ENCODE data around the gene TMOD2. TPM values are rescaled to one million over a fixed set of nuclear protein-coding genes. Genes with fewer than 3 reads are reported as not detected.

The TMOD2 gene
- total RNA-seq, 2 experiments from 2014 or later = 6.9 to 12.7 TPM

DNA sequence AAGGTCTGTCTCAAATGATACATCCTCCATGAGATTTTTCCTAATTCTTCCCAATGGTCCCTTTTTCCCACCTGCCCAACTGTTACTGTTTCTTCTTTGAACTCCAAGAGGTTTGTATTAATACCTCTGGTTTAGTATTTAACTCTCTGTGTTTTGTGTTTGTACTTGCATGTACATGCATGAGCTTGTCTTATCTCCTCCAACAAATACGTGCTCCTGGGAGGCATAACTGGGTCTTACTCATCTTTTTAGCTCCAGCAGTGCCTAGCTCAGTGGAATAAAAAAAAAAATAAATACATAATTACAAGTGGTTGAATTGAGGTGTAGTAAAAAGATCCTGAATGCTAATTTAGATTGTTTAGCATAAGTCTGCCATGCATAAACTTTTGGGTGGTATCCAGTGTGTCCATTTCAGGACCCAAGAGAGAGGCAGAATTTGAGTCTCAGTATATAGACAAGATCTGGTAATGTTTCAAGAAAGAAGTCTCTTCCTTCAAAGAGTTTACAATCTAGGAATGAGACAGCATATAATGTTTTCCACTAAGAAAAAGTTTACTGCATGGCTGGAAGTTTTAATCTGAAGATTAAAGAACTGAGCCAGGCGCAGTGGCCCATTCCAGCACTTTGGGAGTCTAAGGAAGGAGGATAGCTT, 12.2 kb upstream of the TMOD2 start:
- ATAC-seq (no peak), DNase-seq (no peak)
- Mint-ChIP-seq H3K4me3 (peak overlapping the region; percentile 68), H3K27me3 (peaks cover 3% of the 10 kb centered on the region), H3K9me3 (ENCODE audit: low read depth) (no peaks in the 10 kb centered on the region), H3K36me3 (peaks cover 3% of the 10 kb centered on the region), H3K4me1 (peaks cover 32% of the 10 kb centered on the region), H3K27ac (peak overlapping the region; percentile 18)
- CTCF ChIA-PET = interaction anchor here (0.6 to 1.4 kb wide), 3 partner anchors 8 to 518 kb away, joined by 3 read pairs; no protein-coding TSS in a partner anchor

DNA sequence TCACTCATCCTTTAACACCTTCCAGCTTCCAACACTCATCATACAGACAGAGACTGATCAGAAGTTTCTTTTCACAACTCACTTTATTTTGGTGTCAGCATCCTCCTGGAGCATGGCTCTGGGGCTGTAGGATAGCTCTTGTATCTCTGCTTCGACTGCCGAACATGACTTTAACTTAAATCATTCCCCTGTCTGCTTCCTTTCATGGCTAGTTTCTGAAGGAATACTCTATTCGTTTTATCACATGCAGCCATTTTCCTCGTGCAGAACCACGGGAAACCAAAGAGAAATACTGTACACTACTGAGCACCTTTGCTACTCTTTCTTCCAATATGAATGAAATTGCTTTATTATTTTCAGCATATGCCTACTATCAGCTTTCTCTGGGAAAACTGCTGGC, 2.1 kb upstream of the TMOD2 start:
- ATAC-seq (no peak), DNase-seq (no peak)
- Mint-ChIP-seq H3K4me1 (peaks cover 31% of the 10 kb centered on the region), H3K36me3 (peaks cover 12% of the 10 kb centered on the region), H3K27me3 (peaks cover 36% of the 10 kb centered on the region), H3K9me3 (ENCODE audit: low read depth) (peaks cover 3% of the 10 kb centered on the region), H3K27ac (no peak overlapping the region), H3K4me3 (no peak overlapping the region)
- CTCF ChIA-PET = interaction anchor here (0.9 to 1.4 kb wide), 5 partner anchors 9 to 99 kb away, joined by 3 to 7 read pairs (median 5); partner anchors contain the start of gene LYSMD2

DNA sequence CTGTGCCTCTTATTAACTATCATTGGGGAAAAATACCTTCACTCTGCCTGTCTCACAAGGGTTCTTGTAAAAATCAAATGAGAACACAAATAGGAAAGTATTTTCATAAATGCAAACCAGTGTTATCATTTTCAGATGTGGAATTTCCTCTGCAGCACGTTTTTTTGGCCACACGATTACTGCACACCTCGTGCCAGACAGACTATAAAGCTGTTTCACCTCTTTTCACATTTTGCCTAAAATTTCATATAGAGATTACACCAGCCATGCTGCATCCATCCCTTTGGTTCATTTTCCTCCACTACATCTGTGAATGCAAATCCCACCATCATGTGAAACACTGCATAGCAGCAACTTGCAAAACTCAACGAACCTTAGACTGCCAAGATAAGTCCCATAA, 1.2 kb upstream of the TMOD2 start:
- peaks cover 12% of the 10 kb centered on the region for H3K36me3 Mint-ChIP-seq
- H3K27ac Mint-ChIP-seq = no peak overlapping the region
- ATAC-seq (no peak), DNase-seq (no peak)
- H3K4me3 Mint-ChIP-seq = peak overlapping the region; percentile 79
- CTCF ChIA-PET = interaction anchor here (0.9 to 1.0 kb wide), 2 partner anchors 12 to 13 kb away, joined by 3 read pairs; partner anchors contain the start of gene LYSMD2
- peaks cover 33% of the 10 kb centered on the region for H3K4me1 Mint-ChIP-seq
- H3K27me3 Mint-ChIP-seq = peaks cover 33% of the 10 kb centered on the region
- H3K9me3 Mint-ChIP-seq (ENCODE audit: low read depth) = peaks cover 3% of the 10 kb centered on the region

DNA sequence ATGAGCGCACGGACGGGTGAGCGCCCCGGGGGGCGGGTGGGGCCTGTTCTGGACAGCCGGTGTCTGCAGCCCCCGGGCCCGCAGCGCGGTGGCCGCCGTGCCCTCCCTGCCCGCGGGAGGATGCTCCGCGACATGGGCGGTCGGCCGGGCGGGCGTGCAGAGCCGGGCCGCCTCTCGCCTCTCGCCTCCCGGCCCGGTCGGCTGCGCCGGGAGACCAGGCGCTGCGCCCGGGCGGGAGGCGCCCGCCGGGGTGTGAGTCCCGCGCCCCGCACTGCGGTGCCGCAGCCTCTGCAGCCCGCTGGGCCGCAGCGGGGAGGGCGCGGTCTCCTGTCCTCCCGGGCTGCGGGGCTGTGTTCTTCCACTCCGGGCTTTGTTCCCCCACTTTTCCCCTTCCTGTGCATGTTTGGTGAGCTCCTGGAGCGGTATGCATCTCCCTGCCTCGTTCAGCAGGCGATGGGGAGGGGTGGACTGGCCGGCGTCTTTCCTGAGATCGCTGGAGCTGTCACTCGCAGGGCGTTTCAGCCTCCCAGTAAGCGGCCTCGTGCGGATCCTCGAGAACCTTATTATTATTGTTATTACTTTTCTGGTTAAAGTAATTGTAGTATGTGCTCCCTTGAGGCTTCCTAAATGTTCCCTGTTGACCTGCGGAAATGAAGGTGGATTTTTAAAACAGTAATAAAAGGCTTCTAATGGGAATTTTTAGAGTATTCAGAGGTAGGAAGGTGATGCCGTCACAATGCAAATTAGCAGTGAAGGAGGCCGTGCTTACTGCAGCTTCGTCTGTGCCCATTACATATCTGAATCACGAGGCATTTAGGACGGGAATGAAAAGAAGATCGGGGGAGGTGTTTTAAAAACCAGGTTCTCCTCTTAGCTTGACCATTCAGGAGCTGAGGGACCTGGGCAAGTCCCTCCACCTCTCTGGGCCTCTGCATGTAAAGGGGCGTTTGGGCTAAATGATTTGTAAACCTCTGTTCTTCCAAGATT, 593 bp downstream of the TMOD2 start:
- CTCF ChIA-PET = interaction anchor here (0.7 to 1.7 kb wide), 4 partner anchors 15 to 102 kb away, joined by 3 to 4 read pairs (median 4); no protein-coding TSS in a partner anchor
- Mint-ChIP-seq H3K4me1 (peaks cover 36% of the 10 kb centered on the region), H3K36me3 (peaks cover 12% of the 10 kb centered on the region), H3K27ac (no peak overlapping the region), H3K27me3 (peaks cover 30% of the 10 kb centered on the region), H3K4me3 (peak overlapping the region; percentile 79), H3K9me3 (ENCODE audit: low read depth) (peaks cover 3% of the 10 kb centered on the region)
- no peak for DNase-seq
- ATAC-seq = peak; percentile 64

DNA sequence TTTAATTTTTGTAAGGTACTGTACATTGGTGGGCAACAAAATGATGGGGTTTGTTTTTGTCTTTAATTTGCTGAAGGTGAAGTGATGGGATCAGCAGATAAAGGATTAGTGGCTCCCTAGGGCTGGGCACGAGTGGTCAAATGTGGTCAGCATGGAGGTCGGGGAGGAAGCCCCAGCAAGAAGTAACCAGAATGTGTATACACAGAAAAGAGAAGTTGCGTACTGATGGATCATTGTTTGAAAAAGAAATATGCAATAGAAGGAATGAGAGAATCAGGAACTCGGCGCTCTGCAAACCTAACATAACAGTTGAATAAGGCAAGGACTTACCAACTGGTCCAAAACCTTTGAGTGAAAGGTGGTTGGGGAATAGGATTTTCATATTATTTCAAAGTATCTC, 1.5 kb downstream of the TMOD2 start:
- no peak overlapping the region for H3K27ac Mint-ChIP-seq
- peaks cover 3% of the 10 kb centered on the region for H3K9me3 Mint-ChIP-seq (ENCODE audit: low read depth)
- H3K27me3 Mint-ChIP-seq = peaks cover 30% of the 10 kb centered on the region
- ATAC-seq = no peak
- peaks cover 36% of the 10 kb centered on the region for H3K4me1 Mint-ChIP-seq
- CTCF ChIA-PET = interaction anchor here (1.7 to 6.5 kb wide), 2 partner anchors 21 to 24 kb away, joined by 4 to 29 read pairs; no protein-coding TSS in a partner anchor
- DNase-seq = no peak
- H3K4me3 Mint-ChIP-seq = peak overlapping the region; percentile 49
- peaks cover 12% of the 10 kb centered on the region for H3K36me3 Mint-ChIP-seq

DNA sequence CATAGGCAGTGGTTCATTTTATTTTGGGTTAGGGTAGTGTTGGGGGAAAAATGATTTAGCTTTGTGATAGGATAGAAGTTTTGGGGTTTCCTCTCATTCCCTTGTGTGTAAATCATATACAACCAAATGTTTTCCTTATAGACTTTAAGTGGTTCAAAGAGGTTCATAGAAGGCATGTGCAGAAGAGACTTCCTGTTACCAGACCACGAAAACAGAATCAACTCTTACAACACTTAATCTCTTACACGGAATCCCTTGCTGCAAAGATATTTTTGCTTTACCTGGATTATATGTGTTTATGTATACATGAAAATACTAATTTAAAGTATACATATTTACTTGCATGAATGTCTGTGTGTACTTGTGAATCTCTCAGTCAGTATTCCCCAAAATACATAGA, 2.9 kb downstream of the TMOD2 start:
- ATAC-seq (no peak), DNase-seq (no peak)
- peaks cover 12% of the 10 kb centered on the region for H3K36me3 Mint-ChIP-seq
- peaks cover 28% of the 10 kb centered on the region for H3K27me3 Mint-ChIP-seq
- CTCF ChIA-PET = interaction anchor here (1.1 to 6.5 kb wide), 3 partner anchors 12 to 104 kb away, joined by 4 to 29 read pairs (median 5); no protein-coding TSS in a partner anchor
- H3K4me3 Mint-ChIP-seq = no peak overlapping the region
- H3K4me1 Mint-ChIP-seq = peaks cover 32% of the 10 kb centered on the region
- peaks cover 3% of the 10 kb centered on the region for H3K9me3 Mint-ChIP-seq (ENCODE audit: low read depth)
- no peak overlapping the region for H3K27ac Mint-ChIP-seq

DNA sequence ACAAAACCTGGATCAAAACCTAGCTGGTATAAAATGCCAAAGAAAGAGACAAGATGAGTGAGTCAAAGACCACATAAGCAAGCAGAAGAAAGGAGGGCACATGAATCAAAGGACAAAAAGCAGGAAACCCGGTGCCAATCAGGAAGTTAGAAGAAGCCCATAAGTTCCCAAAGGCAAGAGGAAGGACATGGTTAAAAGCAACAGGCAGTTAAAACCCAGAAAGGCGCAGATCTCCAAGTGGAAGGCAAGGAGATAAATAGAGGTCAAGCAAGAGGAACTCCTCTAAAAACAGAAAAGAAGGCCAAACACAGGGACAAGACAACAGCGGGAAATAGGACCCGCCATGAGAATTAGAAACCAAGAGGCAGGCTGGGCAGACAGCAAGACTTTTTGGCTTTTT, 4.4 kb downstream of the TMOD2 start:
- DNase-seq (no peak), ATAC-seq (no peak)
- H3K27ac Mint-ChIP-seq = no peak overlapping the region
- peaks cover 17% of the 10 kb centered on the region for H3K27me3 Mint-ChIP-seq
- CTCF ChIA-PET = interaction anchor here (1.7 to 6.5 kb wide), 2 partner anchors 21 to 106 kb away, joined by 5 to 29 read pairs; no protein-coding TSS in a partner anchor
- no peak overlapping the region for H3K4me3 Mint-ChIP-seq
- H3K9me3 Mint-ChIP-seq (ENCODE audit: low read depth) = peaks cover 3% of the 10 kb centered on the region
- H3K36me3 Mint-ChIP-seq = peaks cover 12% of the 10 kb centered on the region
- H3K4me1 Mint-ChIP-seq = peaks cover 27% of the 10 kb centered on the region

DNA sequence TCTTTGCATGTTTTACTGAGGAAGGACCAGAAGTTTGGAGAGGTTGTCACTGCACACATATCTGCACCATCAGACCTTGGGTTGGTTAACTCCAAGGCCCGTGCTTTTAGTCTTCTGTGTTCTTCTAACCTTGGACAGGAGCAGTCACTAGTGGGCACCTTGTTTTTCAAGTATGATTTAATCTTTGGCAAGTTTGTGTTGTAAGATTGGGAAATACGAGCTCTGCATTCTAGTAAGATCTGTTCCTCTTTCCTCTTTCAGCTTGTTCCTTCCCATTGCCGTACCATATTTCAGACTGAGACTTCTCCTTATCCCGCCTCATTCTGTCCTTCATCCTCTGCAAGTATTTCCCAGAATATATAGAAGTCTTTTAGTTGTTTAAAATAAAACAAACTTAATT, 5.1 kb downstream of the TMOD2 start:
- H3K4me3 Mint-ChIP-seq = no peak overlapping the region
- ATAC-seq (no peak), DNase-seq (no peak)
- H3K27ac Mint-ChIP-seq = no peak overlapping the region
- CTCF ChIA-PET = interaction anchor here (6.5 kb wide), 1 partner anchor 20 kb away, joined by 29 read pairs; no protein-coding TSS in a partner anchor
- H3K4me1 Mint-ChIP-seq = peaks cover 23% of the 10 kb centered on the region
- peaks cover 3% of the 10 kb centered on the region for H3K9me3 Mint-ChIP-seq (ENCODE audit: low read depth)
- peaks cover 14% of the 10 kb centered on the region for H3K27me3 Mint-ChIP-seq
- H3K36me3 Mint-ChIP-seq = peaks cover 12% of the 10 kb centered on the region

DNA sequence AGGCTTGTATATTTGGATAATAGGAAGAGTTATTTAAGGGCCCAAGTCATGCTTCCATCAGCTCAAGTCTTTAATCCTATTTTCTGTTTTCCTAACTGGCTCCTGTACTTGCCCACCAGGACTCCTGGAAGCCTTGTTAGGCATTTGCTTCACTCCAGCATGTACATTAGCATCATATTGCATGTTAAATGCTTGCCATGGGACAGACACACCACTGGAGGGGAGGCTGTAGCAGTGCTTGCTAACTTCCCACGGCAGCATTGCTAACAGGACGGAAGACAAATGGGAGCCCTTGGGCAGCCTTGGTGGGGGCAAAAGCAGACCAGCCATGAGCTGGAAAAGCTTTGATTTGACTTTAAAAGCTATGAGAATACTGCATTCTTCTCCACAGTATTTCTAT, 6.1 kb downstream of the TMOD2 start:
- ATAC-seq (no peak), DNase-seq (no peak)
- Mint-ChIP-seq H3K9me3 (ENCODE audit: low read depth) (peaks cover 3% of the 10 kb centered on the region), H3K27ac (no peak overlapping the region), H3K4me3 (no peak overlapping the region), H3K27me3 (peaks cover 12% of the 10 kb centered on the region), H3K4me1 (peaks cover 20% of the 10 kb centered on the region), H3K36me3 (peaks cover 12% of the 10 kb centered on the region)
- CTCF ChIA-PET = interaction anchor here (1.1 to 6.5 kb wide), 4 partner anchors 9 to 20 kb away, joined by 3 to 29 read pairs (median 5); partner anchors contain the start of gene LYSMD2

DNA sequence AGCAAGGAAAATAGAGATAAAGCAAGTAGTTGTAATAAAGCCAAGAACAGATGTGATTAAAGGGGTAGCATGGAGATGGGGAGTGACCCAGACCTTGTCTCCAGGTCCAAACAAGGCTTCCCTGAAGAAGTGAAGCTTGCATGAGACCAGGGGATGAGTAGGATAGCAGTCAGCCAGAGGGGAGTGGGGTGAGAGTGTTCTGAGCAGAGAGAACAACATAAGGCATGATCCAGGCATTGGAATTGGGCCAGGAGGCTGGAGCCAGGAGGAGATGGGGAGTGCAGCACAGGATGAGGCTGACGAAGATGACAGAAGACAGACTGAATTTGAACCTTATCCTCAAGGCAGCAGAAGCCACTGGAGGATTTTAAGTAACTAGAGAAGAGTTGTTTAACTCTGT, 7.2 kb downstream of the TMOD2 start:
- DNase-seq (no peak), ATAC-seq (no peak)
- Mint-ChIP-seq H3K9me3 (ENCODE audit: low read depth) (peaks cover 3% of the 10 kb centered on the region), H3K27ac (no peak overlapping the region), H3K4me1 (peaks cover 10% of the 10 kb centered on the region), H3K4me3 (no peak overlapping the region), H3K36me3 (peaks cover 4% of the 10 kb centered on the region), H3K27me3 (peaks cover 3% of the 10 kb centered on the region)
- CTCF ChIA-PET = interaction anchor here (1.1 to 6.5 kb wide), 3 partner anchors 10 to 22 kb away, joined by 5 to 29 read pairs (median 5); partner anchors contain the start of gene LYSMD2

DNA sequence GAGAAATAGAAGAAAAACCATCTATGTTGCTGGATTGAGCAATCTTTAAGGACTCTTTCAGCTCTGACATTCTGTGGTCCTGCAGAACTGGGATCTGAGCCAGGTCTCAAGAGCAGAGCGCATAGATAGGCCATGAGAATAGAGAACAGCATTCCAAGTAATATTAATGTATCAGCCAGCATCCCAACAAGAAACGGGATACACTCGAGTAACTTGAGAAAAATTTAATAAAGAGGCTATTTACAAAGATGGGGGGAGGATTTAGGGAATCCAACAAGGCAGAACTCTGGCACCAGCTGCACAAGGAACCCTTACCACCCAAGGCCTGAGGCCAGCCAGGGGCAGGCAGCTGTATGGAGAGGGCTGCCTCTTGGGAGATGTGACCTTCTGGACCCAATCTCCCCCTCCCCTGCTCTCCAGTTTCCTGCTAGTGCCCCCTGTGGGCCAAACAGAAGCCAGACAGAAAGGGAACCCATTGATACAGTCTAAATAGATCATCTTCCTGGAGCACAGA, 8.2 kb downstream of the TMOD2 start:
- H3K27ac Mint-ChIP-seq = no peak overlapping the region
- no peak for DNase-seq
- no peaks in the 10 kb centered on the region for H3K9me3 Mint-ChIP-seq (ENCODE audit: low read depth)

DNA sequence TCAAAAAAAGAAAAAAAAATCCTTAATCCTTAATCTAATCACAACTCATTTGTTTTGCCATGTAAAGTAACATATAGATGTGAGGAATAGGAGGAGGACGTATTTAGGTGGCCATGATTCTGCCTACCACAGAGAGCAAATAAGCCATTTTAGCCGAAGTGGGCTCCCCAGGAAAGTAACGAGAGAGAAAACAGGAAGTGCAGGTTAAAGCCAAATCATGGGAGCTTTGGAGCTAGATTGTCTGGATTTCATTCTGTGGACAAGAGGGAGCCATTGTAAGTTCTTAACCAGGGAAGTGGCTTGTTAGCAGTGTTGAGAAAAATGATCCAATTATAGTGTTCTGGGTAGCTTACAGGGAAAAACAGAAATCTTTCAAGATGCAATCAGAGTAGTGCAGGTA, 9.4 kb downstream of the TMOD2 start:
- Mint-ChIP-seq H3K9me3 (ENCODE audit: low read depth) (no peaks in the 10 kb centered on the region), H3K36me3 (no peaks in the 10 kb centered on the region), H3K4me1 (peaks cover under 1% of the 10 kb centered on the region), H3K4me3 (no peak overlapping the region), H3K27me3 (no peaks in the 10 kb centered on the region), H3K27ac (no peak overlapping the region)
- CTCF ChIA-PET = interaction anchor here (0.6 to 2.4 kb wide), 4 partner anchors 16 to 1102 kb away, joined by 3 to 11 read pairs (median 3); no protein-coding TSS in a partner anchor
- no peak for DNase-seq
- ATAC-seq = no peak

More for the DNA sequence above, 8.2 kb downstream of the TMOD2 start:
- H3K27me3 Mint-ChIP-seq = no peaks in the 10 kb centered on the region
- no peaks in the 10 kb centered on the region for H3K36me3 Mint-ChIP-seq
- H3K4me1 Mint-ChIP-seq = peaks cover 5% of the 10 kb centered on the region
- H3K4me3 Mint-ChIP-seq = no peak overlapping the region
- ATAC-seq = no peak
- CTCF ChIA-PET = no interaction called here

DNA sequence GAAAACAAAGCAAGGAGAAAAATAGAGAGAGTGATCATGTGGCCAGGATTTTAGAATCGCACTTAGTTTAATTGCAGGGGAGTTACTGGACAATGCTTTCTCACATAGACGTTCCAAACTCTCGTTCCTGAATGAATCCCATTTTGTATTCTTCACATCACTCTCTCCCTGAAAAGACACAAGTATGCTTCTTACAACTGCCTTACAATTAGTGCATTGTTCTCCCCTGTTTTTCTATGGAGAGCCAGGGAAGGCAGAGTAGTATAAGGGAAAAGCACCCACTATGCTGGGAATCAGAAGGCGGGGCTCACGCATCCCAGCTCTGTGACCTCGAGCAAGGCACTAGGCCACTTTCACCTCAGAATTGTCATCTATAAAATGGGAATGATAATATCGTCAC, 14.4 kb downstream of the TMOD2 start:
- CTCF ChIA-PET = interaction anchor here (2.0 kb wide), 1 partner anchor 11 kb away, joined by 7 read pairs; no protein-coding TSS in a partner anchor

More for the DNA sequence above, 14.4 kb downstream of the TMOD2 start:
- no peak overlapping the region for H3K4me3 Mint-ChIP-seq
- no peak overlapping the region for H3K27ac Mint-ChIP-seq
- no peaks in the 10 kb centered on the region for H3K27me3 Mint-ChIP-seq
- H3K36me3 Mint-ChIP-seq = peaks cover 19% of the 10 kb centered on the region
- no peaks in the 10 kb centered on the region for H3K9me3 Mint-ChIP-seq (ENCODE audit: low read depth)
- peaks cover 7% of the 10 kb centered on the region for H3K4me1 Mint-ChIP-seq
- DNase-seq (no peak), ATAC-seq (no peak)
